ELF-1 (cell line): ENCODE results near the gene BEAN1.
A peak's percentile ranks its signal among the peaks of the same experiment; 100 is the strongest.

ENCODE experiments used
- DNase-seq: peaks from one replicate; pipeline ENCODE4 v3.0.0-alpha.2; 2016; ENCODE audit warnings: low read depth, low spot score

BEAN1 gene, protein sequence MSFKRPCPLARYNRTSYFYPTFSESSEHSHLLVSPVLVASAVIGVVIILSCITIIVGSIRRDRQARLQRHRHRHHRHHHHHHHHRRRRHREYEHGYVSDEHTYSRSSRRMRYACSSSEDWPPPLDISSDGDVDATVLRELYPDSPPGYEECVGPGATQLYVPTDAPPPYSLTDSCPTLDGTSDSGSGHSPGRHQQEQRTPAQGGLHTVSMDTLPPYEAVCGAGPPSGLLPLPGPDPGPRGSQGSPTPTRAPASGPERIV

GRCh38 chr16:66427036-66427860 lies at the start of gene BEAN1:
TSS of gene BEAN1 (plus strand) at chr16:66427295. CDS start at chr16:66437677, 10,382 bp downstream.
- peak; percentile 16 for DNase-seq

DNA sequence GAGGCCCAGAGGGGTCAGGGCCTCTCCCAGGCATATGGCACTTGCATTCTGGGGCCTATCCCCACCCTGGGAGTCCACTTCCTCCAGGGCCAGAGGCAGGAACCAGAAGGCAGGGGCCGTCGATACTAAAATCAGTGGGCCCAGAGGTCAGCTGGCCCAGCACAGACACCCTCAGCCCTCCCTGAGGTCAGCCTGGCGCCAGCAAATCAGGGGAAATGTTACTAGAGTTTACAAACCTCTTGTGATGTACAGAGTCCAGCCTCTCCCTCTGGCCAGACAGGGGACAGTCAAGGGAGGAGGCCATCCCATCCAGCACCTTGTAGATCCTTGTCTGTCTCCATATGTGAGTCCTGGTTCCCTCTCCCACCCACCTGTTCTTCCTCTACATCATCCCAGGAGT lies 49.8 kb upstream of the BEAN1 start:
- DNase-seq = no peak

DNA sequence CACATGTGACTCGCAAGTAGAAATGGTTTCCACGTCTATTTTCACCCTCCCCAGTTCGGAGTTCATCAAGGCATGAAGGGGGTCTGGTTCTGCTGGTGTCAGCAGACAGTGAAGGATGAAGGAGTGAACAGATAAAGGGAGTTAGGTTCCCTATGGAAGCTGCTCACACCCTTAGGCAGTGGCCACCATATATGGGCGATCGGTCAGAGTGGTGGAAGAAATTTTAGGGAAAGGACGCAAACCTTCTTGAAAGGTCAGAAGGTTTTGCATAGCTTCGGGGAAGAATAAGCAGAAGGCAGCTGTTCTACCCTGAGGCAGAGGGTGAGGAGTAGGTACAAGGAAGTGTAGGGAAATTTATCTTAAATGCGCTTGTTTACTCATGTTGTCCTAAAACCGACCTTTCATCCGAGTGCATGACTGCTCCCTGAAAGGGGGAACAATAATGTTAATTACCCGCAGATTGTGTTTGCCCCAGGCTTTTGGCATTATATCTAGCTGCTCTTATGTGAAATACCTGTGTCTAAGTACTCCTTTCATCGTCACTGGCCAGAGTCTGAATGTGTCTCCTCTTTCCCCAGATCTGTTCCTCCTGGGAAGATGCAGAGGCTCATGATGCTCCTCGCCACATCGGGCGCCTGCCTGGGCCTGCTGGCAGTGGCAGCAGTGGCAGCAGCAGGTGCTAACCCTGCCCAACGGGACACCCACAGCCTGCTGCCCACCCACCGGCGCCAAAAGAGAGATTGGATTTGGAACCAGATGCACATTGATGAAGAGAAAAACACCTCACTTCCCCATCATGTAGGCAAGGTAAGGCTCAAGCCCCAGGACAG lies 48.1 kb upstream of the BEAN1 start:
- DNase-seq = peak; percentile 84

- DNase-seq = no peak
Observed at GRCh38 chr16:66379571-66379941, 47.5 kb upstream of the BEAN1 start.

DNA sequence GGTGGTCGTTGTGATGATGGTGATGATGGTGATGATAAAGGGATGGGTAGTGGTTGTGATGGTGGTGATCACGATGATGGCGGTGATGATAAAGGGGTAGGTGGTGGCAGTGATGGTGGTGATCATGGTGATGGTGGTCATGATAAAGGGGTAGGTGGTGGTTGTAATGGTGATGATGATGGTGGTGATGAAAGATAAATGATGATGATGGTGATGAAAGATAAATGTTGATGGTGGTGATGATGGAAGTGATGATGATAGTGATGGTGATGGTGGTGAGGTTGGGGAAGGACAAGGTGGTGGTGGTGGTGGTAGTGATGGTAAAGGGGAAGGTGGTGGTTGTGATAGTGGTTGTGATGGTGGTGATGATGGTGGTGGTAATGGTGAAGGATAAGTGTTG lies 46.7 kb upstream of the BEAN1 start:
- DNase-seq = no peak

DNA sequence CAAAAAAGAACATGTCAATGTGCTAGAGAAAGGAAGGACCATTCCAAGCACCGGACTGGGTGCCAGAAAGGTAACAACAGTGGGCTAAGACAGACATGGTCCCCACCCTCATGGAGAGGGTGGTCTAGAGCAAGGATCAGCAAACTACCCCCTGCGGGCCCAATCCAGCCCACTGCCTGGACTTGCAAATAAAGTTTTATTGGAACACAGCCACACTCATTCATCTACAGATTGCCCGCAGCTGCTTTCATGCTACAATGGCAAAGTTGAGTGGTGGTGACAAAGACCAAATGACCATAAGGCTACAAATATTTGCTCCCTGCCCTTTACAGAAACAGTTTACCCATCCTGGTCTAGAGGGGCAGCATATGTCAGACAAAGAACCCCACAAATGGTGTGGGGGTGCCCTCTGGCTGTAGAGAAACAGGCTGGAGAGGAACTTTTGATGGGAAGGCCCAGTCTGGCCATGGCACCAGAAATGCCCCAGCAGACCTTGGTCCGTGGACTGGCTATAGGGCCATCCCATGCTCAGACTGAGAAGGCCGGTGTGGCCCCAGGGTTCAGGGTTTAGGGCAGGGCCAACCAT lies 45.4 kb upstream of the BEAN1 start:
- DNase-seq = no peak

DNA sequence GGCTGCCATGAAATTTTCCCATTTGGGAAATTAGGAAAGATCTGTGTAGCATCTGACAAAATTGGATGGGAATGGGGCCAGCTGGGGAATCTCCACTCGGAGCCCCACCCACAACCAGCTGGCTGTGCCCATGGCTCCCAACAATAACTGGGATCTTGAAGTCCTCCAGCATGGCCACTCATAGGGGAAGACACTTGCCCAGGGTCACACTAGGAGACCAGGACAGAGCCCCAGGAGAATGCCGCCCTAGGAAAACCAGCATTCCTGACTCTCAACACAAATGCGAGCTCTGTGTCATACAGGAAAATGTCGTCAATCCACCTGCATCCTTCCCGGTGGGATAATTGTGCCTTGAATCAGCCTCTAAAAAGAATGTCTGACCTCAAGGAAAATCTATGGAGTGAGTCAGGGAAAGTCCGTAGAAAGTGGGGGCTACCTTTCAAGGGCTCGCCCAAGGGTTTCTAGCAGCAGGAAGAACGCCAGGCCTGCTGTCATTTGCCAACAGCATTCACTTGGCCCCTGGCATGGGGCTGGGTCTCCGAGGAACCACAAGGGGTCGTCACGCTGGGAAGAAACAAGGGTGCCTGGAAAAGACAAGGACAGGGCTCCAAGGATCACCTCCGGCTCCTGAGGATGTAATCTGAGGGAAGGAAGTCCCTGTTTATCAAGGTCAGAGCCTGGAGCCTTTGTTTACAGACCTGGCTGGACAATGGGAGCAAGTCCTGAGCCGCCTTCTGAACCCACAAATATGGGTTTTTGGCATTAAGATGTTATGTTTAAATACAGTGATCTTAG lies 44.7 kb upstream of the BEAN1 start:
- DNase-seq = peak; percentile 86

DNA sequence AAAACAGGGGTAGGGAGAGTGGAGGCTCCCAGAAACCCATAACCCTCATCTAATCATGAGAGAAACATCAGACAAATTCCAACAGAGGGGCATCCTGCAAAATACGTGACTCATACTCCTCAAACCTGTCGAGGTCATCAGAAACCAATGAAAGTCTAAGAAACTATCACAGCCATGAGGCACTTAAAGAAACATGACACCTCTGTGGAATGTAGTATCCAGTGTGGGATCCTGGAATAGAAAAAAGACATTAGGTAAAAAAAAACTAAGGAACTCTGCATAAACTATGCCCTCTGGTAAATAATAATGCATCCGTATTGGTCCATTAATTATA lies 44.2 kb upstream of the BEAN1 start:
- DNase-seq = peak; percentile 66

DNA sequence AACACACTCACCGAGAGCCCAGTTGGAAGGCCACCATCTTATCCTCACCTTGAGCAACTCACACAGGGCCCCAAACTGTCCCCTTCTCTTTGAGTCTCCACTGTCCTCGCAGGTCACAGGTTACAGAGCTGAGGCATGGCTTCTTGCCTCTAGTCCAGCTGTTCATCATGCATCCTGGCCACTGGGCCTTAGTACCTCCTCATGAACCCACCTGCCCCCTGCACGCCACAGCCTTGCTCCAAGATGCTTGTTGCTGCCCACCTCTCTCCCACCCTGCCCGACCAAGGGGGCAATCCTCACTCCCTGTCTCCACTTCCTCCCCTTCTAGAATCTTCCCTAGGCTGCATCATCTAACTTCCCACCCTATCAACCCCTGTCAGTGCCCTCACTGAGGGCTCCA lies 43.5 kb upstream of the BEAN1 start:
- DNase-seq = no peak

- DNase-seq = no peak
Observed at GRCh38 chr16:66385415-66385814, 41.7 kb upstream of the BEAN1 start.

DNA sequence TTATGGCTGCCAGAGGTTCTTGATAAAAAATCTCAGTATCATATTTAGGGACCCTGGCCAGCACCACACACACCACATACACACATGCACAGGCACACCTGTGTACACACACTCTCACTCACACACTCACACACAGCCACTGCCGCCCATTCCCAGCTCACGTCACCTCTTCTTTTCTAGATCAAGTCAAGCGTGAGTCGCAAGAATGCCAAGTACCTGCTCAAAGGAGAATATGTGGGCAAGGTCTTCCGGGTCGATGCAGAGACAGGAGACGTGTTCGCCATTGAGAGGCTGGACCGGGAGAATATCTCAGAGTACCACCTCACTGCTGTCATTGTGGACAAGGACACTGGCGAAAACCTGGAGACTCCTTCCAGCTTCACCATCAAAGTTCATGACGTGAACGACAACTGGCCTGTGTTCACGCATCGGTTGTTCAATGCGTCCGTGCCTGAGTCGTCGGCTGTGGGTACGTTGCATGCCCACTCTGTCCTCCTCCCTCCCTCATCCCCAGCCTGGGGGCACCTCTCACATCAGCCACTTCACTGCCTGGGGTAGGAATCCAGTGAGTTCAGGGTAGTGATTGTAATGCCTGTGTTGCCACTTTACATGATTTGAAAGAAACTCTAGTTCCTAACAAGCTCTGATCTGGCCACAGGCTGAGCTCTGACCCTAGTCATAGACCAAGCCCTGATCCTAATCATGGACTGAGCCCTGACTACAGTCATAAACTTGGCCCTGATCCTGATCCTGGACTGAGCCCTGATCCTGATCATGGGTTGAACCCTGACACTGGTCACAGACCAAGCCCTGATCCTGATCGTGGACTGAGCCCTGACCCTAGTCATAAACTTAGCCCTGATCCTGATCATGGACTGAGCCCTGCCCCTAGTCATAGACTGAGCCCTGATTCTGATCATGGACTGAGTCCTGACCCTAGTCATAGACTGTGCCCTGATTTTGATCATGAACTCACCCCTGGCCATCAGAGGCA lies 40.2 kb upstream of the BEAN1 start:
- DNase-seq = no peak

GRCh38 chr16:66387817-66388332 lies 39.2 kb upstream of the BEAN1 start:
- no peak for DNase-seq

DNA sequence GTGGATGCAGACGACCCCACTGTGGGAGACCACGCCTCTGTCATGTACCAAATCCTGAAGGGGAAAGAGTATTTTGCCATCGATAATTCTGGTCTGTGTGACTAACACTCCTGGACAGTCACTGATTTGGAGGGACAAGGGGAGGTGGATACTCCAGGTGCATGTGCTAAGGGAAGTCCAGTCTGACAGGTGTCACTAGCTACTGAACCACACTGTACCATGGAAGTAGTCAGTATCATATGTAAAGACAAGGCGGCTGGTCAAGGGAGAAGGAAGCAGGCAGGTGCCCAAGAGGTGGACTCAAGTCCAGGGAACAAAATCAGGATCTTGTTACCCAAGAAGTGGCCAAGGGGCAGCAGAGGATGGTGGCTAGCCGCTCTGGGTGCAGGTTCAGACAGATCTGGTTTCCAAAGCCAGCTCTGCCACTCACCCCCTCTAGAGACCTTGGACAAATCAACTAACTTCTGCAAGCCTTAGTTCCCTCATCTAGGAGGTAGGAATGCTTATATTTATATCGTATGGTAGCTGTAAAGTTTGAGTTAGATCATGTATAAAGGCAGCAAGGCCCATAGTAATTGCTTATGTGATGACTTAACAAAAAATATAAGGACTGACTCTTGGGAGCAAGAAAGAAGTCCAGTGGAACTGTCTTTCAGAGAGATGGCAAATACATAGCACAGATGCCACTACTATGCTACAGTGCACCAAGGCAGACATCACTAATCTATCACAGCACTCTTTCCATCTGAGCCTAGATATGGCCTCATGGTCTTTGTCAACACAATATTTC lies 38.5 kb upstream of the BEAN1 start:
- no peak for DNase-seq

GRCh38 chr16:66389256-66390176 lies 37.6 kb upstream of the BEAN1 start:
- no peak for DNase-seq

DNA sequence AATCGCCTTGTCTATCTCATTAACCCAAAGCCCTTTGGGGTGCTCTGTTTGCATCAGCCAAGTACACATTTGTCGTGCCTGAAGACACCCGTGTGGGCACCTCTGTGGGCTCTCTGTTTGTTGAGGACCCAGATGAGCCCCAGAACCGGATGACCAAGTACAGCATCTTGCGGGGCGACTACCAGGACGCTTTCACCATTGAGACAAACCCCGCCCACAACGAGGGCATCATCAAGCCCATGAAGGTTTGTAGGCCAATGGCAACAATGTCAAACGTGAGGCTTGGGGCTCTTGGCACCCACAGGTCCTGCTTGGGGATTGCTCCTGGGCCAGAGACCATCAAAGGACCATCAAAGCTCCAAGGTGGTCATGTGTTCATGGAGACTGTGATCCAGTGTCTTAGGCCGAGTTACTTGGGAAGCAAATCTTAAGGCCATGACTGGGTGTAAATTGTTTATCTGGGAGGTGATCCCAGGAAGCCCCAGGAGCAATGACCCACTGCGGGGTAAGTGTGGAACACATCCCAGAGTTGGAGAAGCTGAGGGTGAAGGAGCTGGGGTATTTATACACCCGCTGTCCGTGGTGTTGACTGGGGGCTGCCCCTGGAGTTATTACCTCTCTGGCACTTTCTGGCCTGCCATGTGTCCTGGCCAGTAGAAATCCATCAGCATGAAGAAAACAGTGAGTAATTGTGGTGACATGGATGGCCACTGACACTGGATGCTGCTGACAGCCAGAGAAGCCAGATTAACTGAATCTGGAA lies 36.6 kb upstream of the BEAN1 start:
- no peak for DNase-seq

DNA sequence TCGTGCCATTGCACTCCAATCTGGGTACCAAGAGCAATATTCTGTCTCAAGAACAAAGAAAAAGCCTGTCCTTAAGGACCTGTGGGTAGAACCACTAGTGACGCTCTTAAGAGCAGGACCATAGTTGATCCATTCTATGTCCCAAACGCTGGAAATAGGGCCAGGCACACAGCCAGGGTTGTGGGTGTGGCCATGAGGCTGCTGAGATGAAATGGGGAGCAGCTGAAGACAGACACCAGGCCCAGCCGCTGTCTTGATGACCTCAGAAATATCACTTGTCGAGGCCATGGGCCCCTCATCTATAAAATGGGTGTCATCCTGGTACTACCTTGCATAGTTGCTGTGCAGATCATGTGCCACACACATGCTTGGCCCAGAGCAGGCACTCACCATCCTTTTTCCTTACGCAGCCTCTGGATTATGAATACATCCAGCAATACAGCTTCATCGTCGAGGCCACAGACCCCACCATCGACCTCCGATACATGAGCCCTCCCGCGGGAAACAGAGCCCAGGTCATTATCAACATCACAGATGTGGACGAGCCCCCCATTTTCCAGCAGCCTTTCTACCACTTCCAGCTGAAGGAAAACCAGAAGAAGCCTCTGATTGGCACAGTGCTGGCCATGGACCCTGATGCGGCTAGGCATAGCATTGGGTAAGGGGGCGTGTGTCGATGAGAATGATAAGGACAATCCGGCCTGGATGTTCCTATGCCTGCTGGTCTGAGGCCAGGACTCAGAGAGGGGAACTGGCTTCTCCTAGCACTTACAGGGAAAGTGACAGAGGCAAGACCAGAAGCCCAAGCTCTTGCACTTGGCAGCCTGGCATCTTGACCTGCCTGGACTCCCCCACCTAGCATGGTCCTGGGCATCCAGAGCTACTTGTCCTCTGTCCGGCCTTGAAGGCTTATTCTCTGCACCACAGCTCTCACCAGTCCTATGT lies 35.1 kb upstream of the BEAN1 start:
- no peak for DNase-seq
